Ammon's horn (tissue), 1 donor: ENCODE data around the gene CELF1.

Experiments
- DNase-seq: peaks from one replicate; pipeline ENCODE4 v3.0.0-alpha.2; 2016; ENCODE audit warnings: low spot score

CELF1 gene

GRCh38 chr11:47552566-47553405, at the start of gene CELF1:
Gene CELF1 (minus strand): TSS chr11:47553132. CDS start chr11:47499523, 53,609 bp downstream.
- peak; percentile 95 for DNase-seq

DNA sequence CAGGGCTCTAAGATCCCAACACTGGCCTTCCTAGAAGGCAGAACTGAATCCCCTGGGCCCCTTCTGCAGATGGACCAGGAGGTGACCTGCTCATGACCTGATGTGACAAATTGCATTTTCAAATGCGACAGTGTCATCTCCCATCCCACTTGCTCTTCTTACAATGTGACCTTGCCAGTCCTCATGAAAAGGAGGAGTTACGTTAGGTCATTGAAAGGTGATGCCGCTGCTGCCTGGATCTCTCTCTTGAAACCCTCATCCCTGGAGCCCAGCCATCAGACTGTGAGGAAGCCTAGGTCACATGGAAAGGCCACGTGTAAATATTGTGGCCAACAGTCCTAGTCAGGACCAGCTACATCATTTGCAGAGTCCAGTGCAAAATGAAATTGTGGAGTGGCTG, 47.0 kb upstream of the CELF1 start:
- no peak for DNase-seq

DNA sequence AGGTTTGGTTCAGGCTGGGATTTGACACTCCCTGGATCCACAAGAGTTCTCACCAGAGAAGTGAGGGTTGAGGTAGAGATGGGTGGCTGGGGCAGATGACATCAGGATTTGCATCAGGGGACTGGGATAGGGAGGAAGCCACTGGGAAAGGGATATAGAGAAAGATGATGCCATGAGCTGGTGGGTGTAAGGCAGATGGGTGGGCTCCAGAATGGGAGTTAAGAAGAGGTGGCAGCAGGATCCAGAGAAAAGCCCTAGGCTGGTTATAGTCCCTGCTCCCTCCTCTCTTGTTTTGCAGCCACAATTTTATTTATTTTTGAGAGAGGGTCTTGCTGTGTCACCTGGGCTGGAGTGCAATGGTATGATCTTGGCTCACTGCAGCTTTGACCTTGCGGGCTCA, 43.0 kb upstream of the CELF1 start:
- DNase-seq: no peak

- DNase-seq: no peak
These were observed 42.1 kb upstream of the CELF1 start for GRCh38 chr11:47595029-47595428.

DNA sequence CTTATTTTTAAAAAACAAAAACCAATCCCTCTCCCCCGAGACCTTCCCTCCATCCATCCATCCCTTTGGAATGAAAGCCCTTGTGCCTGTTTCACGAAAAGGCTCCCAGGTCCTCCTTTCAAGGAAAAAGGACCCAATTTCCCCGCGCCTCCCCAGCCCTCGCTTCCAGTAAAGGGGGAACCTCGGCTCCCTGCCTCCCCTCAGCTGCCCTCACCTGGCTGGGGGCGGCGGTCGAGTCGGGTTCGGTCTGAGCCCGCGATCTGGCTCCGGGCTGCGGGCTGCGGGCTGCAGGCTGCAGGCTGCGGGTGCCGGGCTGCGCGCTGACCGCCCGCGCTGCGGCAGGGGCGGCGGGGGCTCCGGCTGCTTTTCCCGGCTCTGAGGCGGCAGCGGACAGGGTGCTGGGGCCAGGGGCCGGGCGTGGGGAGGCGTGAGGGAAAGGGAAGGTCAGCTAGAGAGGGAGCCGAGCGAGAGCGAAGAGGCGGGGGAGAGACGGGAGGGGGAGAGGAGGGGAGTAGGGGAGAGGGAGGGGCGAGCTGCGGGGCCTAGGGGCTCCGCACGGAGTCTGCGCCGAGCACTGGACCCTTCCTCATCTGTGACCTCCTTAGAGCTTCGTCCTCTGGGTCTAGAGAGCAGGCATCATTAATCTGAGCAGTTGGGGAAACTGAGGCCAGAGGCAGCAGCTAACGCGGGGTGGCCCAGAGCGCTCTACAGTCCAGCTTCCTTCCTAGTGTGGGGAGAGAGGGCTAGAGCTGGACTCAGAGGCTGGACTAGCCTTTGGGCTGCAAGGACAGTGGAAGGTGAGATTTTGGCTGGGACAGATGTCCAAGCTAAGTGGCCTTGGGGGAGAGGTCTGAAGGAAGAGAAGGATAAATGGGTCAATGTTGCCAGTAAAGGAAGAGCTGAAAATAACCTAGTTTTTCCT, 41.3 kb upstream of the CELF1 start, which contains the start of gene C1QTNF4:
Gene C1QTNF4, minus strand, starts transcription at position 478 of the 922 bp plus-strand sequence. CDS start 3,601 bp downstream, outside the sequence.
- DNase-seq: no peak

DNA sequence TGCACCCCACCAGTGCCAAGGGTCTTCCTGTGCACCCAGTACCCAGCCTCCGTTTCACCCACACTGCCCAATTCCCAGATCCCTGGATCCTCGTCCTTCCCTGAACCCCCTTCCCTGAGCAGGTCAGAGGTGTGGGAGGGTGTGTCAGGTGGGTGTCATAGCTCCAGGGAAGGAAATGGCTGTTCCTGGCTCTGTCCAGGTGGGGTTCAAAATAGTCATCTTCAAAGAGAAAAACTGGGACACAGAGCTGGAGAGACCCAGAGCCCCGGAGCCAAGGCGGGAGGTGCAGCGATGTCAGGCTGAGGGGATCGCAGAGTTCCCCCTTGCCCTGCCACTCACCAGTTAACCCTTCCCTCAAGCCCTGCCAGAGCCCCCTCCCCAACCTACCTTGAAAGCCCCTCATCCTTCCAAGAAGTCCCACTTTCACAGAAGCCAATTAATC, 40.6 kb upstream of the CELF1 start:
- no peak for DNase-seq

DNA sequence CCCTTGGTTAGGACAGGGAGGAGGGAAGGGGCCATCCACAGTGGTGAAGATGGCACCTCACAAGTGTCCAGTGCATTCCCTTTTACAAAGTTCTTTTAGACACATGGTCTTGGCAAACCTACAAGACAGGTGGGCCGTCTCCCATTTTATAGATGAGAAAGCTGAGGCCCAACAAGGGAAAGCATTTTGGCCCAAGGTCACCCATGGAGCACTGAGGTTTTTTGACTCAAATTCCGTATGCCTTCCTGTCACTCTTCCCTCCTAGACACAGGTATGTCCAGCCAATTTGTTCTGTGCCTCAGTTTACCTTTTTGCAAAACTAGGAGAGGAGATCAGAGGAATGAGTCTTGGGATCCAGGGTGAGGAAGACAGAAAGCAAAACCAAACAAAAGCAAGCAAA, 40.0 kb upstream of the CELF1 start:
- no peak for DNase-seq

GRCh38 chr11:47592251-47592650, 39.3 kb upstream of the CELF1 start:
- no peak for DNase-seq

DNA sequence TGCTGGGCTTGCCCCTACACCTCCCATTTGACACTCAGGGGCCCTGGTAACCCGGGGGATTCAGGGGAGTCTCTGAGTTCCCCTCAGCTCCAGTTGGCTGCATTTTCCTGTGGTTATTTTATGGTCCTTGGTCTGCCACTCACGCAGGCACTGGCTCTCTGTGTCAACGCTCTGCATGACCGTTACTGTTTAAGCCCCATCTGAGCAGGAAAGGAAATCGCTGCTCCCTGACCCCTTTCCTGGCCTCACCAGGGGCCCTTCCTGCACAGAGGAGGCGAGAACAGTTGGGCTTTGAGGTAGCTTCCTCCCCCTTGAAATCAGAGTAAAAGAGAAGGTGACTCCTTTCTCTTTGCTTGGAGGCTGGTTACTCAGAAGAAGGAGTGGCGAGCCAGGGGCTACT, 38.8 kb upstream of the CELF1 start:
- no peak for DNase-seq

DNA sequence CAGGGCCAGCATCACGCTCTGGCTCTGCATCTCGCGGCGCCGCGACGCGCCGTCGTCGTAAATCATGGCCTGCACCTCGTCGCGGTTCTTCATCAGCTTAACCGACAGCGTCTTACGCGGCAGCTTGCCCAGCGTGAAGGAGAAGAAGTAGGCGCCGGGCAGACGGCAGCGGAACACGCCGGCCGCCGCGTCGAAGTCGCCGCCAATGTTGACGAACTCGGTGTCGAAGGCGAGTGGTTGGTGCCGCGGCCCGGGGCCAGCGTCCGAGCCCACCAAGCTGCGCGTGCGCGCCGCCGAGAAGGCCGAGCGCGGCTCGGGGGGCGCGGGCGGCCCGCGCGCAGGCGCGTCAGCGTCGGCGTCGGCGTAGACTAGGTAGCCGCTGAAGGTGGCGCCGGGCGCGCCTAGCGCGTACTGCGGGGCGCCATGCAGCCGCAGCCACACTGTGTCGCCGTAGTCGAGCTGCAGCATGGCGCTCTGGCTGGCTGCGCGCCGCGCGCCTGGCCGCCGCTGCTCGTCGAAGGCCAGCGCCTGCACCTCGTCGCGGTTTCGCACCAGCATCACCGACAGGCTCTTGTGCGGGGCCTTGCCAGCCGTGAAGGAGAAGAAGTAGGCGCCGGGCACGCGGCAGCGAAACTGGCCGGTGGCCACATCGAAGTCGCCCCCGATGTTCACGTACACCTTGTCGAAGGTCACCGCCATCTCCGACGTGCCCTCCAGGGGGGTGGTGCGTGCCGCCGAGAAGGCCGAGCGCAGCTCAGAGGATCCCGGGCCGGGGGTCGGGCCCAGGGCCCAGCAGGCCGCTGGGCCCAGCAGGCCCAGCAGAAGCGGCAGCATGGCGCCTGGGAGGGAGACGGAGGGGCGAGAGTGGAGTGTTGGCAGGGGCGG, 37.3 kb upstream of the CELF1 start:
- no peak for DNase-seq

- no peak for DNase-seq
These were observed 36.6 kb upstream of the CELF1 start for GRCh38 chr11:47589584-47589976.

DNA sequence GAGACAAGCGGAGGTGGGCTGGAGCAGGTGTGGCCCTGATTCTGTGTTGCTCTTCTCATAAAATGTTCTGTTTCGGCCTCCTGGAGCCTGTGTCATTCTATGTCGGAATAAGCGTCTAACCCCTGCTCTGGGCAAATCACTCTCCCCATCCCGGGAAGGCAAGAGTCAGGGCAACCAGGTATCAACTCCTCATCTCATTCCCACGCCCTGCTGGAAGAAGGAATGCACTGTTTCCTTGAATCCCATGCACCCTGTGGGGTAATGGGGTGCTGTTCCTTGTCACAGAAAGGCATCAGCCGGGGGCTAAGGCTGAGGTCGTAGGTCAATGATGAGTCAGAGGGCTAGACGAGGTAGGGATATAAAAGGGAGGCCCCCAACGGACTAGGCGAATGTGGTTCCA, 36.2 kb upstream of the CELF1 start:
- DNase-seq: no peak

DNA sequence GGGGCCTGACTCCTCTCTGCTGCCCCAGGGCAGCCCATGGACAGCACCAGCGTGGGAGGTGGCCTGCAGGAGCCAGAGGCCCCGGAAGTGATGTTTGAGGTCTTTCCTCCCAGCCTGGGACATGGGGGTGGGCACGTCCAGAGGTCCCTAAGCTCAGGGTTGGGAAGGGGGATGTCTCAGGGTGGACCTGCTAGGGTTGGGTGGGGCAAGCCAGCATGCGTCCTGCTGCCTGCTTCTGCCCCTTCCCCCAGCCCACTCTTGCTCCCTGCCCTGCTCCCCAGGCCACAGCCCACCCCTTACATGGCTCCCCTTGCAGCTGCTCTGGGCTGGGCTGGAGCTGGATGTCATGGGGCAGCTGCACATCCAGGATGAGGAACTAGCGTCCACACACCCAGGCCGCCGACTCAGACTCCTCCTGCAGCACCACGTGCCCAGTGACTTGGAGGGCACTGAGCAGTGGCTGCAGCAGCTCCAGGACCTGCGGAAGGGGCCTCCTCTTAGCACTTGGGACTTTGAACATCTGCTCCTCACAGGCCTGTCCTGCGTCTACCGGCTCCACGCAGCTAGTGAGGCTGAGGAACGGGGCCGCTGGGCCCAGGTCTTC, 34.9 kb upstream of the CELF1 start:
- peak; percentile 78 for DNase-seq

DNA sequence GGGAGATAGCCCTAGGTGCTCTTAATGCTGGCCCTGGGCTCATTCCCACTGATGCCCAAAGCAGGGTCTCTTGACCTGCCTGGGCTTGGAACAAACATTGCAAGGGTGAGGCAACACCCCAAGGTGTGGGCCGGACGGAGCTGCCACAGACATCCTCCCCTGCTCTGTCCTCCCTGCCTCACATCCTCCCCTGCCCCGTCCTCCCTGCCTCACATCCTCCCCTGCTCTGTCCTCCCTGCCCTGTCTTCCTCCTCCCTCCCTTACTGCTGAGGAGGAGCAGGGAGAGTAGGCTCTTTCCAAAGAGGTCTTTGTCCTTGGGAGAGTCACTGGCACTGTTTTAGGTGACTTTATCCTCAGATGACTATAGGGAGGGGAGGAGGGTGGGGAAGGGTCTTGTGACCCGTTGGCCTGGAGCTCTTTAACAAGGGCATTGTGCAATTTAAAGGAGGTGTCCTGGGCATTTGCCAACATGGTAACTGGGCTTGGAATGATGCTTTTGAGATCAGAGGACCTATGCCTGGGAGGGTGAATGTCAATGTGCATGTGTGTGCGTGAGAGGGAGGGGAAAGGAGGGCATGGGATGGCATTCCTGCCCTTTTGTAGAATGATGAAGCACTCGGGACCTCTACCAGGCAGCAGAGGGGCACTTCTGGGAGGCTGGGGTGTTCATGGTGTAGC, 34.2 kb upstream of the CELF1 start:
- no peak for DNase-seq

GRCh38 chr11:47586098-47586855, 33.3 kb upstream of the CELF1 start, which contains the start of gene FAM180B:
Gene FAM180B (plus strand): TSS chr11:47586678. CDS start chr11:47586769, 91 bp downstream.
- DNase-seq: no peak

GRCh38 chr11:47583844-47584243, 30.9 kb upstream of the CELF1 start:
- no peak for DNase-seq

GRCh38 chr11:47578524-47579494, 25.9 kb upstream of the CELF1 start, which contains the start of the genes KBTBD4 and NDUFS3:
Gene KBTBD4 (minus strand): TSS chr11:47578970. CDS start chr11:47578951, 19 bp downstream.
Gene NDUFS3 (plus strand): TSS chr11:47579074. CDS start chr11:47579092, 18 bp downstream.
- DNase-seq: peak; percentile 94

DNA sequence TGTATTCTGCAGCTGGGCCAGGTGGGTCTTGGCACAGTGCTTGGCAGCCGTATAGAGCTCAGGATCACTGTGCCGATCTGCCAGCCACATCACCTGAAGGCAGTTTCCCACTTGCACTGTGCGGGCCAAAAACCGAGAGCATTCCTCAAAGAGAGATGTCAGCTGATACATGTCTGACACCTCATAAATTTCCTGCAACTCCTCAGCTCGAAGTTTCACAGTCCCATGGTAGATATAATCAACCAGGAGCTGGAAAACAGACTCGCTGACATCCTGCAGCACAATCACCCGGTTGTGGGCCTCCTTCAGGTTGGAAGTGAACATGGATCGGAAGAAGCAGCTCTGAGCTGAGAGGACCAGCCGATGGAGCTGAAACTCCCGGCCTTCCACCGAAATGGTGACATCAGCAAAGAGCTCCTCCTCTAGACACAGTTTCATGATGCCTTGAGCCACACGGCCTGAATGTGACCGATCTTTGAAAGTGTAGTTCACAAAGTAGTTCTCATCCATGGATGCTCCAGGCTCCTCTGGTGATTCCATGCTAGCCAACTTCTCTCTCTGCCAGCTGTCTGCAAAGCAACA, 24.6 kb upstream of the CELF1 start:
- DNase-seq: peak; percentile 27
